GM18511 (cell line): ENCODE data around the gene EIF5B.
"Not testable (repeated sequence)": the region's sequence is repeated elsewhere in the genome, so short reads cannot be mapped to it uniquely, and the experiment has no call there.

ENCODE experiments used
- ATAC-seq: cut with Tn5 transposase; IDR thresholded peaks from one replicate; pipeline ENCODE4 v1.9.1; 2021; ENCODE audit warnings: mild to moderate bottlenecking, moderate library complexity; ENCODE audit not compliant: unreplicated experiment

EIF5B gene

DNA sequence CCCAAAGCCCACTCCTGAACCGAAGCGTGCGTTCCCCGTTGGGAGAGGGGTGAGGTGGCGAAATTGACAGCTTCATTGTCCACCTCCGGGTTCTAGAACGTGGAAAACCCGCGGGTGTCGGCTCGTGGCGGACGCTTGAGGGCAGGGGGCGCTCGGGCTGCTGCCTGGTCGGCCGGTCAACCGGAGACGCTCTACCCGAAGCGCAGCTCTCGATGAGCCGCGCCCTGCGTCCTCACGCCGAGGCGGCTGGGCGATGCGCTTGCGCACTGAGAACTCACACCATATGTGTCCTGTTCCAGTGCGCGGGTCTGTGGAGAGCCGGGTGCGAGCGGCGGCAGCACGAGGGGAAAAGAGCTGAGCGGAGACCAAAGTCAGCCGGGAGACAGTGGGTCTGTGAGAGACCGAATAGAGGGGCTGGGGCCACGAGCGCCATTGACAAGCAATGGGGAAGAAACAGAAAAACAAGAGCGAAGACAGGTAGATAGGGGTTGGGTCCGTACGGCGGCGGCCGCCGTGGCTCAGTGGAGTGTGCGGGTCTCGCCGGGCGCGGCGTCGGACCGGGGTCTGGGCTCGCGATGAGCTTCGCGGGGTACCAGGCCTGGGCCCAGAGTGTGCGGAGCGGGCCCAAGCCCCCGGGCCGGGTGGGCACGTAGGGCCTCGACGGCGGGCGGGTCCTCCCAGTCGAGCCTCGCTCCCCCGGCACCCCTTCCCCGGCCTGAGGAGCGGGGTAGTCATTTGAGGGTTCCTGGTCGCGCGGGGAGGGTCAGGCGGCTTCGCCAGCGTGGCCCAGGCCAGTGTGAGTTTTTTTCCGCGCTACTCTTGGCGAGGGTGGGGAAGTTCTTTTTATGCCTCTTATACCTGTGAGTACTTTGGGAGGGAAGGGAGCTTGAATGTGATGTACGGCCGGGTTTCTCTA, at the start of gene EIF5B:
TSS of gene EIF5B (plus strand) at position 277 of the 916 bp plus-strand sequence. CDS start at position 443, 166 bp downstream.
- peak; percentile 66 for ATAC-seq

- ATAC-seq = no peak
Observed at GRCh38 chr2:99297994-99298393, 39.2 kb upstream of the EIF5B start.

DNA sequence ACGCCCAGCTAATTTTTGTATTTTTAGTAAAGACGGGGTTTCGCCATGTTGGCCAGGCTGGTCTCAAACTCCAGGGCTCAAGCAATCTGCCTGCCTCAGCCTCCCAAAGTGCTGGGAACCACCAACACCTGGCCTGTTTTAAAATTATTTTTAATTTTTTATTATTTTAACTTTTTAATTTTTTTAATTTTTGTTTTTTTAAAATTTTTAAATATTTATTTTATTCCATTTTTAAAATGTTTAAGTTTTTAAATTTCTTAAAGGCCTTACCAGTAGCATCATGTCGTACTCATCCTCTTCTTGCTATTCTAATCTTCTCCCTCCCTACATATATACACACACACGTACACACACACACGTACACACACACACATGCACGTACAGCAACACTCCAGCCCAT, 37.6 kb upstream of the EIF5B start:
- no peak for ATAC-seq

GRCh38 chr2:99301097-99301496, 36.1 kb upstream of the EIF5B start, which contains the start of gene LYG1:
LYG1 (minus strand) TSS chr2:99301197; CDS start chr2:99295670, 5,527 bp downstream.
- ATAC-seq = not testable (repeated sequence)

DNA sequence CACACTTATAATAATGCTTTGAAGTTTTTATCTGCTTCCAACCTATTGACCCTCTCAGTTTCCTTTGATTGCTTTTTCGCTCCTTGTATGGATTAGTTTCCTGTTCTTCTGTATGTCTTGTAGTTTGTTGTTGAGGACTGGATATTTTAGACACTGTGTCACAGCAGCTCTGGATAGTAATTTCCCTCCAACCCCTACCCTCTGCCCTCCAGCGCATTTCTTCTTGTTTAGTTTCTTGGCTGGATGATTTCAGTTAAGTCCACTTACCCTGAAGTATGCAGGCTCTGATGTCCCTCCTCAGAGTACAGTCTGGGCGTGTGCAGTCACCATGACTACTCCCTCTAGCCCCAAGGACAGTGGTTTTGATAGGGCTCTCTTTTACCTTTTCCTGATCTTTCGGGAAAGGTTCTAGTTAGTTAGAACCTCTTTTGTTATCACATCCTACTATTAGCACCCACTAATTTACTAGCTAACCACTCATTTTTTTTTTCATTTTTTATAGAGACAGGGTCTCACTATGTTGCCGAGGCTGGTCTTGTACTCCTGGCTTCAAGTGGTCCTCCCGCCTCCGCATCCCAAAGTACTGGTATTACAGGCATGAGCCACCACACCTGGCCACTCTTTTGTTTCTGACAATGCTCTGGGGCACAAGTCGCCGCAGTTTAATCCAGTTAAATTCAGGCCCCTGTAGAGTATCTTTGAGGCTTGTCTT, 19.9 kb upstream of the EIF5B start:
- no peak for ATAC-seq

- ATAC-seq = not testable (repeated sequence)
Observed at GRCh38 chr2:99317873-99318200, 19.4 kb upstream of the EIF5B start.

DNA sequence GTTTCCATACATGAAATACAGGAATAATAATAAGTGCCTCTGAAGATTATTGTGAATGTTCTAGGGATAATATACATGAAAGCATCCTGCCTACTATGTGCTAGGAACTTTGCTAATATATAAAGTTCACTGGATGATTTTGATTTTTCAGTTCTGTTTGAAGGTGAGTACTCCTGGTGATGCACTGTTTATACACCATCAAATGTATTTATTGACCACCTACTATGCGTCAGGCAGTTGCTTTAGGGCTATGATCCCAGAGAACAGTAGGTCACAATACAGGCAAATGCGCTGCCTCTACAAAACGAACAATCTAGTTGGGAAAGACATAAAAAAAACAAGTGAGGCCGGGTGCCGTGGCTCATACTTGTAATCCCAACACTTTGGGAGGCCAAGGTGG, 11.8 kb upstream of the EIF5B start:
- ATAC-seq = no peak

GRCh38 chr2:99335911-99336803, 1.0 kb upstream of the EIF5B start, which contains the start of gene TXNDC9:
TXNDC9 (minus strand) TSS chr2:99336333; CDS start chr2:99333210, 3,123 bp downstream.
- peak; percentile 80 for ATAC-seq

DNA sequence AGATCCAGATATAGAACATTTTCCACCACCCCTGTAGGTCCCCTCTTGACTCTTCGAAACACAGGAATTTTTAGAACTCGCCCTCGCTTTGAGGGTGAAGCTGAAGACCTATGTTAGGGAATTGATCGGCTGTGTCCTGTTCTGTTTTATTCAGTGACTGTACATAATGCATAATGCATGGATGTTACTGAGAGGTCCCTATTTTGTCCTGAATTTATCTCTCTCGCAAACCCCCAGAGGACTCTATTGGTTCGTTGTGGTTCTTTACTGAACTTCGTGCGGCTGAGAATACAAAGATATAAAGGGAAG, 431 bp upstream of the EIF5B start:
- peak; percentile 19 for ATAC-seq

DNA sequence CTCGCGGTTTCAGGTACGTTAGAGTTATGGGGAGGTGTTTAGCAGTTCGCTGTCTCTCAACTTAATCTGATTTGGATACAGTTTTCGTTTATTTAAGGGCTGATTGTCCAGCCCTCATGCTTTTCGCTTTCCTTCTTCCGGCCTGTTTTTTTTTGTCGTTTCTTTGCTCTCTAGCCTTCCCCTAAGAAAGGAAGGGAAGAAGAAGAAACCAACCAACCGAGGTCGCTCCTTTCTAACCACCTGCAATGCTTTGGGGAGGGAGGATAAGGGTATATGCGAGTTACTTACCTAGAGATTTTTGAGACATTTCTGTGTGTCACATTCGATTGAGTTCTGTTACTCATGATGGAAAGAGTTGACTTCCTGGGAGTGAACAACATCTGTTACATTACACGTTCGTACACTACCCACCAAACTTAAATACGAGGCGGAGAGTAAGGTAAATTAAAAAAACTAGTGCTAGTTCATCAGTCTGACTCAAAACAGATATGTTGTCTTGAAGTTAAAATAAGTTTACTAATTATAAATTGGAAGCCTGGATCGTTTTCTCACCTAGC, 918 bp downstream of the EIF5B start:
- ATAC-seq = no peak

DNA sequence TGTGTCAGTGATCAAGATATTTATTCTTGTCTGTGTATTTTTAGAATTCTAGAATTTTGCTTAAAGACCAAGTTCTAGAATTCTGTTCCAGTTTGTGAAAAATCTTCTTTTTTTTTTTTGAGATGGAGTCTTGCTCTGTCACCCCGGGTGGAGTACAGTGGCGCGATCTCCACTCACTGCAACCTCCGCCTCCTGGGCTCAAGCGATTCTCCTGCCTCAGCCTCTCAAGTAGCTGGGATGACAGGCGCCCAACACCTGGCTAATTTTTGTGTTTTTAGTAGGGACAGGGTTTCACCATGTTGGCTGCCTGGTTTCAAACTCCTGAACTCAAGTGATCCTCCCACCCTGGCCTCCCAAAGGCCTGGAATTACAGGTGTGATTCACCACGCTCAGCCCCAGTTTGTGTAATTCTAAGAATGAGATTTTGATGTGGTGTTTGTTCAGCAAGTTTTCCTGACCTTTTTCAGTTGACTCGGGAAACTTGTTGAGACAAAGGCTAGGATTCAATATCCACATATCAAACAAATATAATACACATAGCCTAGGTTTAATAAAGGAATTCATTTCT, 3.6 kb downstream of the EIF5B start:
- no peak for ATAC-seq

DNA sequence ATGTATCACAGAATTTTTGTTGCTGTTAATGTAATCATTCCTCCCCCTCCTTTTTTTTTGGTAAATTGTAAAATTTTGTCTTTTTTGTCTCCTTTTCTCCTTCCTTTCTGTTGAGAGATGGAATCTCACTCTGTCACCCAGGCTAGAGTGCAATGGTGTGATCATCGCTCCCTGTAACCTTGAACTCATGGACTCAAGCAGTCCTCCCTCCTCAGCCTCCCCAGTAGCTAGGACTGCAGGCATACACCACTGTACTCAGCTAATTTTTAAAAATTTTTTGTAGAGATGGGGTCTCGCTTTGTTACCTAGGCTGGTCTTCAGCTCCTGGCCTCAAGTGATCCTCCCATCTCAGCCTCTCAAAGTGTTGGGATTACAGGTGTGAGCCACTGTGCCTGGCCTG, 5.3 kb downstream of the EIF5B start:
- ATAC-seq = no peak

DNA sequence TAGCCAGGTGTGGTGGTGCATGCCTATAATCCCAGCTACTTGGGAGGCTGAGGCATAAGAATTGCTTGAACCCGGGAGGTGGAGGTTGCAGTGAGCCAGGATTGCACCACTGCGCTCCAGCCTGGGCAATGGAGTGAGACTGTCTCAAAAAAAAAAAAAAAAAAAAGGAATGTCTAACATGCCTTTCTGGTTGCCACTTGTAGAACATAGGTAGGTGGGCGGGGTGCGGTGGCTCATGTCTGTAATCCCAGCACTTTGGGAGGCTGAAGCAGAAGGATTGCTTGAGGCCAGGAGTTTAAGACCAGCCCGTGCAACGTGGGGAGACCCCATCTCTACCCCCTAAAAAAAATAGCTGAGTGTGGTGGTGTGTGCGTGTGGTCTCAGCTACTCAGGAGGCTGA, 8.3 kb downstream of the EIF5B start:
- not testable (repeated sequence) for ATAC-seq

GRCh38 chr2:99346218-99346617, 9.0 kb downstream of the EIF5B start:
- no peak for ATAC-seq

- no peak for ATAC-seq
Observed at GRCh38 chr2:99348173-99348572, 11.0 kb downstream of the EIF5B start.

GRCh38 chr2:99350194-99350593, 13.0 kb downstream of the EIF5B start:
- no peak for ATAC-seq

- ATAC-seq = no peak
Observed at GRCh38 chr2:99354070-99354469, 16.9 kb downstream of the EIF5B start.

DNA sequence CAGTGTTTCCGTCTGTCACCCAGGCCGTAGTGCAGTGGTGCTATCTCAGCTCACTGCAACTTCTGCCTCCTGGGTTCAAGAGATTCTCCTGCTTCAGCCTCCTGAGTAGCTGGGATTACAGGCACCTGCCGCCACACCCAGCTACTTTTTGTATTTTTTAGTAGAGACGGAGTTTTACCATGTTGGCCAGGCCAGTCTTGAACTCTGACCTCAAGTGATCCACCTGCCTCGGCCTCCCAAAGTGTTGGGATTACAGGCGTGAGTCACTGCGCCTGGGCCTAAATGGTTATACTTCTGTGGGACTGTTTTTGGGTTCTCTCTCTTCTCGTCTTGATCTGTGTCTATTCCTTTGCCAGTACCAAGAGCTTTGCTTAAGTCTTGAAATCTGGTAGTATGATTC, 17.6 kb downstream of the EIF5B start:
- ATAC-seq = not testable (repeated sequence)

DNA sequence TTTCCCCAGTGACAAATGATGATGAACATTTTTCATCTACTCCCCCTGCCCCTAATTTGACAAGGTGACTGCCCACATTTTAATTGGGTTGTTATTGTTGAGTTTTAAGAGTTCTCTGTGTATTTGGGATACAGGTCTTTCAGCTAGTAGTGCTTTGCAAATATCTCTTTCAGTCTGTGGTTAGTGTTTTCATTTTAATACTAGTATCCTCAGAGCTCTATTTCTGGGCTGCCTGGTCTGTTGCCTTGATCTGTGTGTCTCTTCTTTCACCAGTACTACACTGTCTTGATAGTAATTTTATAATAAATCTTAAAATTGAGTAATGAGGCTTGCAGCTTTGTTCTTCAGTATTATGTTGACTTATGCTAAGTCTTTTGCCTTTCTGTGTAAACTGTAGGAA, 19.7 kb downstream of the EIF5B start:
- peak; percentile 68 for ATAC-seq

DNA sequence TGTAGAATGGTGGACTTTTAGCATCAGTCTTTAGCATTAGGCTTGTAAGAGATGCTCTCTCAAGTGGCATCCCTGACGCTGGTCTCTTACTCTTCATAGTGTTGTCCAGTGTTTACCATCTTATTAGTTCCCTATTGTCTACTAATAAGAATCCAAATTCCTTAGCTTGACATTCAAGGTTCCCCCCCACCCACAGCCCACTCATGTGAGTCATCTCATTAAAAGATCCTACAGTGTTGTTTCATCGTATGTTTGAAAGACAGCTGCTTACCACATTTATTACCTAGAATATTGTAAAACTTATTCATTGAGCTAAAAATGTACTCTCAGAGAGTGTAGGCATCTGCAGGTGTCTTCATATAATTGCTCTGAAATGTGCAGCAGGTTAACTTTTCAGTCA, 28.5 kb downstream of the EIF5B start:
- ATAC-seq = no peak
